HG03469 (cell line): ENCODE results near the gene FYN.

Experiments
- ATAC-seq: cut with Tn5 transposase; IDR thresholded peaks from one replicate; pipeline ENCODE4 v1.9.1; 2021; ENCODE audit warnings: mild to moderate bottlenecking, moderate library complexity, moderate number of reproducible peaks; ENCODE audit not compliant: unreplicated experiment

The FYN gene

GRCh38 chr6:111854683-111855082 lies 18.6 kb downstream of the FYN start:
- ATAC-seq = no peak

GRCh38 chr6:111852725-111853124 lies 20.5 kb downstream of the FYN start:
- no peak for ATAC-seq

- peak; percentile 55 for ATAC-seq
These were observed 22.8 kb downstream of the FYN start for GRCh38 chr6:111850295-111850937.

- no peak for ATAC-seq
These were observed 24.0 kb downstream of the FYN start for GRCh38 chr6:111849298-111849697.

- ATAC-seq = no peak
These were observed 24.9 kb downstream of the FYN start for GRCh38 chr6:111848262-111848812.

GRCh38 chr6:111846492-111847409 lies 26.5 kb downstream of the FYN start:
- ATAC-seq = no peak

GRCh38 chr6:111846066-111846465 lies 27.2 kb downstream of the FYN start:
- no peak for ATAC-seq

- peak; percentile 41 for ATAC-seq
These were observed 27.8 kb downstream of the FYN start for GRCh38 chr6:111845441-111845871.

GRCh38 chr6:111844921-111845320 lies 28.3 kb downstream of the FYN start:
- ATAC-seq = no peak

- ATAC-seq = peak; percentile 27
These were observed 28.9 kb downstream of the FYN start for GRCh38 chr6:111844376-111844775.

- ATAC-seq = no peak
These were observed 29.7 kb downstream of the FYN start for GRCh38 chr6:111843347-111844147.

- ATAC-seq = no peak
These were observed 30.4 kb downstream of the FYN start for GRCh38 chr6:111842891-111843290.

GRCh38 chr6:111842271-111842822 lies 30.9 kb downstream of the FYN start:
- ATAC-seq = no peak

GRCh38 chr6:111841822-111842221 lies 31.4 kb downstream of the FYN start:
- no peak for ATAC-seq

GRCh38 chr6:111840803-111841202 lies 32.4 kb downstream of the FYN start:
- no peak for ATAC-seq

- no peak for ATAC-seq
These were observed 34.3 kb downstream of the FYN start for GRCh38 chr6:111838749-111839484.

GRCh38 chr6:111837641-111838500 lies 35.4 kb downstream of the FYN start:
- peak; percentile 70 for ATAC-seq

- no peak for ATAC-seq
These were observed 36.2 kb downstream of the FYN start for GRCh38 chr6:111837007-111837406.

- ATAC-seq = no peak
These were observed 37.4 kb downstream of the FYN start for GRCh38 chr6:111835807-111836206.
